Femur (tissue), 1 donor: Measurements from ENCODE around the gene ARMC7.
"Not testable (repeated sequence)": the region's sequence is repeated elsewhere in the genome, so short reads cannot be mapped to it uniquely, and the experiment has no call there.

Experiments
- DNase-seq: peaks from one replicate; pipeline ENCODE4 v3.0.0-alpha.2; 2017

Gene ARMC7

DNA sequence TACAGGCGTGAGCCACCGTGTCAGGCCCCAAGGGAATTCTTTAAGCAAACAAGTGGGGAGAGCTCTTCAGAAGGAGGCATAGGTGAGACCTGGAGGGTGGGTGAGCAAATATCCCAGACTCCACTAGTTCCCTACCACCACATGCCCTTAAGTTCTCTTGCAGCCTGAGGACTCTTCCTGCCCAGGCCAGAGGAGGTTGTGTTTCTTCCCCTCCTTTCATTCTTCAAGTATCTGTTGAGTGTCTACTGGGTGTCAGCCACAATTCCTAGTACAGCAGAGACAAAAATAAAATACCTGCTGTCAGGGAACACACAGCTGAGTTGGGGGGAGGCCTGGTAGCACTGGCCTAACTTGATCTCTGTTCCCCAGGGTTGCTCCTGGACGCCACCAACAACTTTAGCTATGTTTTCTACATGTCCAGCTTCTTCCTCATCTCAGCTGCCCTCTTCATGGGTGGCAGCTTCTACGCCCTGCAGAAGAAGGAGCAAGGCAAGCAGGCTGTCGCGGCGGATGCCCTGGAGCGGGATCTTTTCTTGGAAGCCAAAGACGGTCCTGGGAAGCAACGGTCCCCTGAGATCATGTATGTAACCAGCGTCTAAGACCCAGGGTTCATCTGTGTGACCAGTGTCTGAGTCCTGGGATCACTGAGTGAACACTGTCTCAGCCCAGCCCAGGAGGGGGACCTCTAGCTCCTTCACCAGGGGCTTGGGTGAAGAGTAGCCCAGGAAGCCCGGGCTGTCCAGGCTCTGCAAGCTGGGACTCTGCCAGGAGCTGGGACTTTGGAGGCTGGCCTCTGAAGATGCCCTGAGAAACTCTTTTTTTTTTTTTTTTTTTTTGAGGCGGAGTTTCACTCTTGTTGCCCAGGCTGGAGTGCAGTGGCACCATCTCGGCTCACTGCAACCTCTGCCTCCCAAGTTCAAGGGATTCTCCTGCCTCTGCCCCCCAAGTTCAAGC, 5.9 kb upstream of the ARMC7 start:
- no peak for DNase-seq

GRCh38 chr17:75105126-75106080, 4.4 kb upstream of the ARMC7 start:
- DNase-seq: no peak

DNA sequence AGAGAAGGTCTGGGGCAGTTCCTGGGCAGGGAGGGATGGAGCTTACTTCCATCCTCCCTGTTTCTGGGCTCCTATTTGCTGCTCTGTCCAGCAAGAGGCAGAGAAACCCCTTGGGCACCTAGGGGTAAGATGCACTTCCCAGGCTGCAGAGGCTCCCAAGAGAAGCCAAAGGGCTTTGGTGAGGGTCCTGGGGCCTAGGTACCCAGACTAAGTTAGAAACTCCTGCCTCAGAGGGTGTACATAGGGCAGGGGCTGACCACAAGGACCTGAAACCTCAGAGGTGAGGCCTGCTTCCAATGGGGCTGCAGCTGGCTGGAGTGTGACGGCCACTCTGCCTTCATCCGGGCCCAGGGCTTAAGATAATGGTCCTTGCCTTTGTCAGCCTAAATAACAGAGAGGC, 1.6 kb upstream of the ARMC7 start:
- DNase-seq: no peak

GRCh38 chr17:75109046-75109406, 743 bp upstream of the ARMC7 start:
- DNase-seq: no peak

GRCh38 chr17:75110234-75110937, 617 bp downstream of the ARMC7 start:
- DNase-seq: no peak

GRCh38 chr17:75111777-75112335, 2.1 kb downstream of the ARMC7 start:
- no peak for DNase-seq

GRCh38 chr17:75113798-75114551, 4.2 kb downstream of the ARMC7 start:
- DNase-seq: peak; percentile 93

GRCh38 chr17:75114552-75115314, 5.0 kb downstream of the ARMC7 start:
- no peak for DNase-seq

DNA sequence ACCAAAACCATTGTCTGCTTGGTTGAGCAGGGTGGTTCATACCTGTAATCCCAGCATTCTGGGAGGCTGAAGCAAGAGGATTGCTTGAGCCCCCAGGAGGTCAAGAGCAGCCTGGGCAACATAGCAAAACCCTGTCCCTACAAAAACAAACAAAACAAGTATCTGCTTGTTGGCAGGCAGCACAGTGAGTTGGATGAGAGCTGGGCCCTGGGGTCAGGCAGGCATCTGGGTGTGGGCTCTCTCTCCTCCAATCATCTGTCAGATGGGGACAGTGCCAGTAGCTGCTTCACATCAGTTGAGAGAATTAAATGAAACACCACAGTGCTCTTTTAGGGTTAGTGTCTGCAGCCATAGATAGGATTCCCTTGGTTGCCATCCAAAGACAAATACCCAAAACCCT, 5.8 kb downstream of the ARMC7 start:
- no peak for DNase-seq

DNA sequence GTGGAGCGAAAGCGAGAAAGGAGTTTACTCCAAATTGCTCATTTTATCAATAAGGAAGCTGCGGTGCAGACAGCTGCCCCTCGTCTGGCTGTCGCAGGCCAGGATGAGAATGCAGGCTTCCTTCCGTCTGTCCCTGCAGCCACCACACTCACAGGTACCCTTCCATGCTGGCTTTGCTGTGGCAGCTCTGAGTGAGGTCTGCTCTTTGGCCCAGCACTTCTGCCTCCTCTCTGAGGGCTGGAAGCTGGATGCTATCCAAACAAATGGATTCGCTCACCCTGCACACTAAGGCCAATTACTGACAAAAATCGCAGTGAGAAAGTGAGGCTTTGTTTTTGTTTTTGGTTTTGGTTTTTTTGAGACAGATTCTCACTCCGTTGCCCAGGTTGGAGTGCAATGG, 7.0 kb downstream of the ARMC7 start:
- no peak for DNase-seq

DNA sequence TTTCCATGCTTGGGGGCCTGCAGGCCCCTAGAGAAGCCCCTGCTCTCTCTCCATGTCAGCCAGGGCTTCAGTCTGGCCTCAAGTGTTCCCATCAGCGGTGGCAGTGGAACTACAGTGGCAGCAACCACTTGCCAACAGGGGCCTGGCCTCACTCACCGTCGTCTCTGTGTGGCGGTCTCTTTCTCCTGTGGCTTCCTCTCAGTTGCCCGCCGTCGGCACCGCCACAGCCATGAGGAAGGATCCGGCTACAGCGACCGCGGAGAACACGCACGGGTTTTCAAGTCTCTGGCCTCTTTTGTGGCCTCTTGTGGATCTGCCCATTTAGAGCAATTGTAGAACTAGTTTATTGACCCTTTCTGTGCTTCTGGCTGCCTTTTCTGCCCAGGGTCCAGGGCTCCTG, 8.5 kb downstream of the ARMC7 start:
- DNase-seq: no peak

DNA sequence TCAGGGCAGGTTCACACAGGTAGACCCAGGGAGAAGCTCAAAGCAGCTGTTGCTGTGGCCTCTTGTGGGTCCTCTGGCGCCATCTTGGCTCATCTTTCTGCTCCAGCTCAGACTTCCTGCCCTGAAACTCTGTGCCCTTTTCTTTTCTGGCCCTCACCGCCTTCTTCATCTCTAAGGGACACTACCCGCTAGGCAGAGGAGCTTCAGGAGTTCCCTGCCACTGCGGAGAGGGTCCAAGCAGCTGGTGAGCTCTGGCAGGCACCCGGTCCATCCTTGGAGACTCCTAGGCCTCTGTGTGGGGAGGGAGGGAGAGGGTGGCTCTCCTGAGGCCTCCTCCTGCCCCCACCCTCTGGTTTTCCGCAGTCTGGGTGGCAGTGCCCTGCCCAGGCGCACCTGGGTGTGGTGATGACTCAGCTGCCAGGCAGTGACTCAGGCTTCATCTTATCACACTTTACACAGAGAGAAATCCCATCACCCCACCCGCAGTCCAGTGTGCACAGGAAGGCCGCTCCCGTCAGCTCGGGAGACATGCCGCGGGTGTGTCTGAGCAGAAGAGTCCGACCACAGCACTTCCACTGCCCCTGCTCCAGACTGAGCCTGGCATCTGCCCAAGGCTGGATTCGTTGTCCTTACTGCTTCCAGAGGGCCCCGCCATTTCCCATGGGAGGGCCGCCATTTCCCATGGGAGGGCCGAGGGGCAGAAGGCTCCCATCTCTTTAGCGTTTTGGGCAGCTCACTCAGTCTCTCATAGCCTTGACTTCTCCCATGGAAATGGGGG, 14.5 kb downstream of the ARMC7 start:
- peak; percentile 51 for DNase-seq

DNA sequence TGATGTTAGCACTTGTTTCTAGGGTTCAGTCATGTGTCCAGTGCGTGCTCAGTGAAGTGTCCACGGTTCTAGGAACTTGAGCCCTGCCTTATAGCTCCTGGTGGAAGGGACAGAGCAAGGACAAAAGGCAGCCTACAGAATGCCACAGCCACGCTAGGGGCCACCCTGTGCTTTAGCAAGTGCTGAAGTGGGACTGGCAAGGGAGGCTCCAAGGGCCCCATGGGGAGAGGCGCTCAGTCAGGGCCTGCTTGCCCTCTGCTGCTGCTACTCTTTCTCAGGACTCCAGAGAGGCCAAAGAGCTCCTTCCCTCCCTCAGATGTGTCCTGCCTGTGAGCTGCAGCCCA, 15.0 kb downstream of the ARMC7 start:
- no peak for DNase-seq

DNA sequence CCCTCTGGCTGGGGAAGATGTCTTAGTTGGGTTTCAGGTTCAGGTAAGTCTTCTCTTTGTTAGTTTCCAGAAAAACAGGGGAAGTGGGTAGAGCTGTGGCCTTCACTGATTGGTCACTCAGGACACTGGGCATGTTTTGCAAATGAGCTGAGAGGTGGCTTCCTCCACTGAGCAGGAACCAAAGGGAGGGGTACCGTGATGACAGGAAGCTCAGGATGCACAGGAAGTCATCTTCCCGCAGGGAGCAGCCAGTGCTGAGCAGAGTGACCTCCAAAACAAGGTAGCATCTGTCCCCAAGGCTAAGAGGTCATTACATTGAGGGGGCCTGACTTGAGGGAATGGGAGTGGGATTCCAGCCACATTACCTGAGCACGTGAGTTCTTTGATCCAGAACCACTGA, 16.2 kb downstream of the ARMC7 start:
- no peak for DNase-seq

- no peak for DNase-seq
Observed at GRCh38 chr17:75126954-75127353, 17.2 kb downstream of the ARMC7 start.

DNA sequence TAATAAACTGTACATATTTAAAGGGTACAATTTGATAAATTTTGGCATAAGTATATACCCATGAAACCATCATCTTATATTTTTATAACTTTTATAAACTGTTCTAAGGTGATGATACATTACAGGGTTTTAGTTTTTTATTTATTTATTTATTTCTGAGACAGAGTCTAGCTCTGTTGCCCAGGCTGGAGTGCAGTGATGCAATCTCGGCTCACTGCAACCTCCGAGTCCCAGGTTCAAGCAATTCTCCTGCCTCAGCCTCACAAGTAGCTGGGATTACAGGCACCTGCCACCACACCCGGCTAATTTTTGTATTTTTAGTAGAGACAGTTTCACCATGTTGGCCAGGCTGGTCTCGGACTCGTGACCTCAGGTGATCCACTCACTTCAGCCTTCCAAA, 18.2 kb downstream of the ARMC7 start:
- not testable (repeated sequence) for DNase-seq

DNA sequence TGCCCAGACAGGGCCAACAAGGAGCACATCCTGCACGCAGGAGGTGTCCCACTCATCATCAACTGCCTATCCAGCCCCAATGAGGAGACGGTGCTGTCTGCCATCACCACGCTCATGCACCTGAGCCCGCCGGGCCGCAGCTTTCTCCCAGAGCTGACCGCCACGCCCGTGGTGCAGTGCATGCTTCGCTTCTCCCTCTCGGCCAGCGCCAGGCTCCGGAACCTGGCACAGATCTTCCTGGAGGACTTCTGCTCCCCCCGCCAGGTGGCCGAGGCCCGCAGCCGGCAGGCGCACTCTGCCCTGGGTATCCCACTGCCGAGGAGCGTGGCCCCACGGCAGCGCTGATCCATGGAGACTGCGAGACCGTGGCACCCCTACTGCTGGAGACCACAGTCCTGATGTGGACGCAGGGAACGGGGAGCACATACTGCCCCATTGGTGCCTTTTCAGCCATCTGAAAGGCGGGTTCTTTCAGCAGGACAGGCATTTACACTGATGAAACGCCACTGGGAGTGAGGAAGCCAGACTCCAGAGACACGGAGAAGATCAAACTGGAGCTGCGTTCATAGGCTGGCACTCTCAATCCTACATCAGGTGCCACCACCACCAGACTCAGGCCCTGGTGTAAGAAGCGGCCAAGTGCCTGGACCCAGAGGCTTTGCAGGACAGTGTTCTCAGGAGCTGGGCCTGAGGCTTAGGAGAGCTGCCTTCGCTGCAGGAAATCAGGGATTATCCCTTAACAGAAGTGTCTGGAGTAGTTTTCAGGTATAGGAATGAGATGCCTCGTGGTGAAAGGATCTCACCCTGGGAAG, 19.1 kb downstream of the ARMC7 start:
- no peak for DNase-seq

- no peak for DNase-seq
Observed at GRCh38 chr17:75129576-75129975, 19.8 kb downstream of the ARMC7 start.

- DNase-seq: no peak
Observed at GRCh38 chr17:75130059-75130631, 20.4 kb downstream of the ARMC7 start.
